Natural killer cell treated with Interleukin-12 subunit alpha and Interleukin-12 subunit beta and Interleukin-15 and Interleukin-18, amount 100 ng/mL, for 72 hours (primary cell): Measurements from ENCODE around the gene ZNF236. TPM values are rescaled to one million over a fixed set of nuclear protein-coding genes. Genes with fewer than 3 reads are reported as not detected.
A peak's percentile ranks its signal among the peaks of the same experiment; 100 is the strongest.

Experiments
- ATAC-seq, 2 donors: fragments of 150-1000 bp; cut with Tn5 transposase in 1 of 2; sonication (Bioruptor Pico), chemical (Tn5 transposase) in 1 of 2; 2 replicates each; pipeline ENCODE4 v1.10.0; 2021
- DNase-seq: peaks from one replicate; pipeline ENCODE4 v3.0.0; 2022; ENCODE audit warnings: low spot score
- H3K27ac Mint-ChIP-seq, 2 donors: 1 replicate in 1 of 2; 2 replicates in 1 of 2; pipeline ENCODE4 v1.8.0; 2022; ENCODE audit warnings: mixed read lengths in 2 of 2, mild to moderate bottlenecking in 1 of 2, moderate library complexity in 1 of 2
- H3K27me3 Mint-ChIP-seq, 2 donors: 1 replicate in 1 of 2; 2 replicates in 1 of 2; pipeline ENCODE4 v1.8.0; 2022; ENCODE audit warnings: mixed read lengths in 2 of 2
- H3K36me3 Mint-ChIP-seq: one replicate; pipeline ENCODE4 v1.8.0; 2022; ENCODE audit warnings: mixed read lengths
- H3K4me1 Mint-ChIP-seq, 2 donors: 1 replicate in 1 of 2; 2 replicates in 1 of 2; pipeline ENCODE4 v1.8.0; 2022; ENCODE audit warnings: low read depth in 2 of 2, mixed read lengths in 2 of 2, mild to moderate bottlenecking in 1 of 2
- H3K4me3 Mint-ChIP-seq: one replicate; pipeline ENCODE4 v1.8.0; 2022; ENCODE audit warnings: mixed read lengths
- H3K9me3 Mint-ChIP-seq: 2 replicates; pipeline ENCODE4 v1.8.0; 2022; ENCODE audit warnings: mixed read lengths
- total RNA-seq, 2 donors: library from RNA; stranded (reverse); gene quantifications; one replicate each; pipeline ENCODE4 v1.2.3, GENCODE V29; 2022

The ZNF236 gene
- total RNA-seq, 2 donors from 2014 or later: 18.0 to 37.4 TPM

- no peak for ATAC-seq
- no peak for DNase-seq
- peaks cover 19 to 31% of the 10 kb centered on the region in 2 donors for H3K4me1 Mint-ChIP-seq
- H3K4me3 Mint-ChIP-seq: no peak overlapping the region
- peak overlapping the region in 1 of 2 donors; percentile 34 for H3K27ac Mint-ChIP-seq
- H3K27me3 Mint-ChIP-seq: no peaks in the 10 kb centered on the region
- no peaks in the 10 kb centered on the region for H3K9me3 Mint-ChIP-seq
- H3K36me3 Mint-ChIP-seq: no peaks in the 10 kb centered on the region
These were observed 5.1 kb downstream of the ZNF236 start for GRCh38 chr18:76827205-76828200.

- ATAC-seq: no peak
- Mint-ChIP-seq H3K4me3 (no peak overlapping the region), H3K9me3 (no peaks in the 10 kb centered on the region), H3K36me3 (no peaks in the 10 kb centered on the region), H3K27me3 (no peaks in the 10 kb centered on the region), H3K4me1 (peaks cover 19 to 30% of the 10 kb centered on the region in 2 donors), H3K27ac (no peak overlapping the region)
- no peak for DNase-seq
These were observed 12.0 kb downstream of the ZNF236 start for GRCh38 chr18:76834379-76834778.

GRCh38 chr18:76835380-76835779, 13.0 kb downstream of the ZNF236 start:
- no peaks in the 10 kb centered on the region for H3K9me3 Mint-ChIP-seq
- no peak overlapping the region for H3K27ac Mint-ChIP-seq
- H3K36me3 Mint-ChIP-seq: no peaks in the 10 kb centered on the region
- no peaks in the 10 kb centered on the region for H3K27me3 Mint-ChIP-seq
- no peak overlapping the region for H3K4me3 Mint-ChIP-seq
- DNase-seq: no peak
- peaks cover 16 to 27% of the 10 kb centered on the region in 2 donors for H3K4me1 Mint-ChIP-seq
- ATAC-seq: no peak

GRCh38 chr18:76837071-76837470, 14.7 kb downstream of the ZNF236 start:
- peaks cover 16 to 26% of the 10 kb centered on the region in 2 donors for H3K4me1 Mint-ChIP-seq
- H3K27ac Mint-ChIP-seq: no peak overlapping the region
- no peaks in the 10 kb centered on the region for H3K36me3 Mint-ChIP-seq
- no peak for DNase-seq
- no peaks in the 10 kb centered on the region for H3K9me3 Mint-ChIP-seq
- H3K4me3 Mint-ChIP-seq: no peak overlapping the region
- ATAC-seq: no peak
- no peaks in the 10 kb centered on the region for H3K27me3 Mint-ChIP-seq

- H3K27ac Mint-ChIP-seq: peak overlapping the region in 1 of 2 donors; percentile 47
- ATAC-seq: no peak
- no peak for DNase-seq
- H3K4me1 Mint-ChIP-seq: peaks cover 17 to 26% of the 10 kb centered on the region in 2 donors
- H3K4me3 Mint-ChIP-seq: no peak overlapping the region
- H3K9me3 Mint-ChIP-seq: no peaks in the 10 kb centered on the region
- no peaks in the 10 kb centered on the region for H3K36me3 Mint-ChIP-seq
- H3K27me3 Mint-ChIP-seq: no peaks in the 10 kb centered on the region
These were observed 15.8 kb downstream of the ZNF236 start for GRCh38 chr18:76838182-76838581.

GRCh38 chr18:76839086-76839794, 16.9 kb downstream of the ZNF236 start:
- Mint-ChIP-seq H3K9me3 (no peaks in the 10 kb centered on the region), H3K27ac (no peak overlapping the region), H3K4me1 (peaks cover 25 to 30% of the 10 kb centered on the region in 2 donors), H3K27me3 (no peaks in the 10 kb centered on the region), H3K4me3 (no peak overlapping the region), H3K36me3 (no peaks in the 10 kb centered on the region)
- ATAC-seq (no peak), DNase-seq (no peak)

- no peaks in the 10 kb centered on the region for H3K36me3 Mint-ChIP-seq
- no peaks in the 10 kb centered on the region for H3K27me3 Mint-ChIP-seq
- H3K27ac Mint-ChIP-seq: no peak overlapping the region
- no peak for DNase-seq
- ATAC-seq: no peak
- no peaks in the 10 kb centered on the region for H3K9me3 Mint-ChIP-seq
- H3K4me1 Mint-ChIP-seq: peaks cover 20 to 24% of the 10 kb centered on the region in 2 donors
- no peak overlapping the region for H3K4me3 Mint-ChIP-seq
These were observed 20.6 kb downstream of the ZNF236 start for GRCh38 chr18:76842837-76843530.

GRCh38 chr18:76844144-76844543, 21.8 kb downstream of the ZNF236 start:
- no peaks in the 10 kb centered on the region for H3K9me3 Mint-ChIP-seq
- peaks cover 12 to 15% of the 10 kb centered on the region in 2 donors for H3K4me1 Mint-ChIP-seq
- no peaks in the 10 kb centered on the region for H3K36me3 Mint-ChIP-seq
- no peak for DNase-seq
- H3K4me3 Mint-ChIP-seq: no peak overlapping the region
- no peaks in the 10 kb centered on the region for H3K27me3 Mint-ChIP-seq
- no peak overlapping the region for H3K27ac Mint-ChIP-seq
- no peak for ATAC-seq

- DNase-seq (no peak), ATAC-seq (no peak)
- H3K9me3 Mint-ChIP-seq: no peaks in the 10 kb centered on the region
- no peaks in the 10 kb centered on the region for H3K36me3 Mint-ChIP-seq
- no peak overlapping the region for H3K4me3 Mint-ChIP-seq
- H3K27ac Mint-ChIP-seq: no peak overlapping the region
- peaks cover 12 to 18% of the 10 kb centered on the region in 2 donors for H3K4me1 Mint-ChIP-seq
- H3K27me3 Mint-ChIP-seq: no peaks in the 10 kb centered on the region
These were observed 22.6 kb downstream of the ZNF236 start for GRCh38 chr18:76844742-76845477.

GRCh38 chr18:76846217-76846616, 23.9 kb downstream of the ZNF236 start:
- Mint-ChIP-seq H3K27me3 (no peaks in the 10 kb centered on the region), H3K9me3 (no peaks in the 10 kb centered on the region), H3K4me1 (peaks cover 12 to 20% of the 10 kb centered on the region in 2 donors), H3K27ac (peak overlapping the region in 1 of 2 donors; percentile 25), H3K4me3 (no peak overlapping the region), H3K36me3 (no peaks in the 10 kb centered on the region)
- DNase-seq (no peak), ATAC-seq (no peak)

- DNase-seq (no peak), ATAC-seq (no peak)
- peaks cover 12 to 20% of the 10 kb centered on the region in 2 donors for H3K4me1 Mint-ChIP-seq
- no peak overlapping the region for H3K27ac Mint-ChIP-seq
- H3K27me3 Mint-ChIP-seq: no peaks in the 10 kb centered on the region
- H3K4me3 Mint-ChIP-seq: no peak overlapping the region
- no peaks in the 10 kb centered on the region for H3K36me3 Mint-ChIP-seq
- H3K9me3 Mint-ChIP-seq: no peaks in the 10 kb centered on the region
These were observed 25.6 kb downstream of the ZNF236 start for GRCh38 chr18:76847916-76848315.

GRCh38 chr18:76850112-76850511, 27.8 kb downstream of the ZNF236 start:
- H3K27me3 Mint-ChIP-seq: no peaks in the 10 kb centered on the region
- no peaks in the 10 kb centered on the region for H3K9me3 Mint-ChIP-seq
- H3K27ac Mint-ChIP-seq: peak overlapping the region; percentile 31 to 60
- no peak for DNase-seq
- no peak overlapping the region for H3K4me3 Mint-ChIP-seq
- no peaks in the 10 kb centered on the region for H3K36me3 Mint-ChIP-seq
- no peak for ATAC-seq
- peaks cover 3 to 11% of the 10 kb centered on the region in 2 donors for H3K4me1 Mint-ChIP-seq

- no peak for DNase-seq
- ATAC-seq: no peak
- Mint-ChIP-seq H3K4me3 (no peak overlapping the region), H3K27ac (no peak overlapping the region), H3K36me3 (no peaks in the 10 kb centered on the region), H3K27me3 (no peaks in the 10 kb centered on the region), H3K9me3 (no peaks in the 10 kb centered on the region), H3K4me1 (peaks cover 0 to 9% of the 10 kb centered on the region in 2 donors)
These were observed 33.2 kb downstream of the ZNF236 start for GRCh38 chr18:76855594-76855993.
